ENCODE results near the gene ZFHX3.

- no peak for TF ChIP-seq CTCF (conservative IDR thresholded peaks at IDR 0.05)
- no peak for TF ChIP-seq ZFX (IDR thresholded peaks at IDR 0.05)
Observed at GRCh38 chr16:73058616-73059409, 10.9 kb upstream of the ZFHX3 start.

All from C4-2B (cell line).